C4-2B (cell line): ENCODE results near the gene STK11.

Experiments
- H3K27ac ChIP-seq: fragments of 450-650 bp; 2 replicates; pipeline ENCODE4 v1.5.1; 2017
- CTCF ChIP-seq: fragments of 450-650 bp; conservative IDR thresholded peaks from 2 replicates; pipeline ENCODE4 v1.5.1; 2017; ENCODE audit warnings: mild to moderate bottlenecking
- ZFX ChIP-seq: fragments of 450-650 bp; IDR thresholded peaks from 2 replicates; pipeline ENCODE4 v1.6.1; 2017

STK11 gene

GRCh38 chr19:1263188-1263587 is 57.6 kb downstream of the STK11 start:
- peak overlapping the region; percentile 96 for H3K27ac ChIP-seq
- TF ChIP-seq ZFX, result no peak
- TF ChIP-seq CTCF, result no peak

GRCh38 chr19:1264801-1265614 is 59.4 kb downstream of the STK11 start:
- peak overlapping the region; percentile 94 for H3K27ac ChIP-seq
- TF ChIP-seq CTCF, result no peak
- TF ChIP-seq ZFX, result no peak

GRCh38 chr19:1265615-1266128 is 60.1 kb downstream of the STK11 start:
- H3K27ac ChIP-seq, result peak overlapping the region; percentile 94

GRCh38 chr19:1266129-1266915 is 60.7 kb downstream of the STK11 start:
- no peak for TF ChIP-seq CTCF
- no peak for TF ChIP-seq ZFX
- H3K27ac ChIP-seq, result peak overlapping the region; percentile 94

More at GRCh38 chr19:1265615-1266128, 60.1 kb downstream of the STK11 start:
- TF ChIP-seq CTCF (no peak), ZFX (no peak)

- TF ChIP-seq CTCF, result peak; percentile 98
- no peak for TF ChIP-seq ZFX
- H3K27ac ChIP-seq, result peak overlapping the region; percentile 94
Observed at GRCh38 chr19:1266916-1267476, 61.4 kb downstream of the STK11 start.

- H3K27ac ChIP-seq, result peak overlapping the region; percentile 94
- no peak for TF ChIP-seq CTCF
- no peak for TF ChIP-seq ZFX
Observed at GRCh38 chr19:1267477-1268225, 62.1 kb downstream of the STK11 start.
